HK-2 (cell line): Measurements from ENCODE around the gene MS4A3.
"Not testable (repeated sequence)": the region's sequence is repeated elsewhere in the genome, so short reads cannot be mapped to it uniquely, and the experiment has no call there.

ENCODE experiments used
- DNase-seq: peaks from one replicate; pipeline ENCODE4 v3.0.0-alpha.2; 2018; ENCODE audit not compliant: unreplicated experiment

The MS4A3 gene

GRCh38 chr11:60056349-60056969 lies at the start of gene MS4A3:
MS4A3 (plus strand) TSS chr11:60056665; CDS start chr11:60061161, 4,496 bp downstream.
- no peak for DNase-seq

GRCh38 chr11:60016881-60017280 lies 39.6 kb upstream of the MS4A3 start, which contains the start of gene OOSP4B:
OOSP4B (plus strand) TSS chr11:60017181.
- DNase-seq = no peak

- DNase-seq = no peak
Measured at GRCh38 chr11:60018058-60018457, 38.4 kb upstream of the MS4A3 start.

GRCh38 chr11:60020376-60020775 lies 36.1 kb upstream of the MS4A3 start:
- DNase-seq = not testable (repeated sequence)

GRCh38 chr11:60029015-60029632 lies 27.3 kb upstream of the MS4A3 start:
- no peak for DNase-seq

GRCh38 chr11:60040109-60040508 lies 16.4 kb upstream of the MS4A3 start, which contains the start of gene OOSP2:
OOSP2 (plus strand) TSS chr11:60040409; CDS start chr11:60040460, 51 bp downstream.
- DNase-seq = no peak

GRCh38 chr11:60050422-60050821 lies 6.0 kb upstream of the MS4A3 start:
- DNase-seq = not testable (repeated sequence)

- not testable (repeated sequence) for DNase-seq
Measured at GRCh38 chr11:60050839-60051238, 5.6 kb upstream of the MS4A3 start.

GRCh38 chr11:60059052-60059451 lies 2.6 kb downstream of the MS4A3 start:
- DNase-seq = no peak

- DNase-seq = no peak
Measured at GRCh38 chr11:60059521-60060240, 3.2 kb downstream of the MS4A3 start.

- no peak for DNase-seq
Measured at GRCh38 chr11:60064111-60064510, 7.6 kb downstream of the MS4A3 start.

- no peak for DNase-seq
Measured at GRCh38 chr11:60065801-60066200, 9.3 kb downstream of the MS4A3 start.

GRCh38 chr11:60069450-60069849 lies 13.0 kb downstream of the MS4A3 start:
- no peak for DNase-seq

GRCh38 chr11:60071644-60072043 lies 15.2 kb downstream of the MS4A3 start:
- not testable (repeated sequence) for DNase-seq

- DNase-seq = no peak
Measured at GRCh38 chr11:60077216-60077817, 20.9 kb downstream of the MS4A3 start.

GRCh38 chr11:60077981-60078380 lies 21.5 kb downstream of the MS4A3 start:
- DNase-seq = no peak

GRCh38 chr11:60078745-60079144 lies 22.3 kb downstream of the MS4A3 start:
- DNase-seq = no peak

GRCh38 chr11:60080535-60080934 lies 24.1 kb downstream of the MS4A3 start:
- no peak for DNase-seq

- DNase-seq = no peak
Measured at GRCh38 chr11:60084631-60085273, 28.3 kb downstream of the MS4A3 start.

GRCh38 chr11:60085909-60086308 lies 29.4 kb downstream of the MS4A3 start:
- DNase-seq = no peak

GRCh38 chr11:60087239-60087638 lies 30.8 kb downstream of the MS4A3 start:
- DNase-seq = no peak

GRCh38 chr11:60088364-60088763 lies 31.9 kb downstream of the MS4A3 start, which contains the start of gene MS4A2:
MS4A2 (plus strand) TSS chr11:60088664; CDS start chr11:60088766, 102 bp downstream.
- DNase-seq = no peak
